K562 (cell line): ENCODE results near the gene SLC7A4. TPM values are rescaled to one million over a fixed set of nuclear protein-coding genes. Genes with fewer than 3 reads are reported as not detected.

Experiments
- ATAC-seq: fragments of 200-7000 bp; cut with Tn5 transposase; 3 replicates; pipeline ENCODE4 v1.9.1; 2020; ENCODE audit warnings: moderate library complexity
- BruUV-seq: library from RNA; stranded (reverse); fragments of 400-500 nt; replicated peaks from 2 replicates; lab custom pipeline; 2021; lab: Mats Ljungman, UMichigan
- CTCF ChIA-PET: fragments of 300-600 bp; formaldehyde crosslinking; extraction: SDS; loops from one replicate; lab custom pipeline; 2021; ENCODE audit warnings: low intra/inter-chr PET ratio; lab: Yijun Ruan, JAX
- POLR2A ChIA-PET: fragments of 300-600, 350-650 bp; sonication (Branson Sonifier 250); formaldehyde crosslinking; extraction: SDS; loops from one replicate; lab custom pipeline; 2021; ENCODE audit warnings: antibody characterized with exemption, inconsistent platforms; lab: Yijun Ruan, JAX
- DNase-seq, 4 experiments: peaks; one replicate each; pipeline versions ENCODE4 v3.0.0 to v3.0.0-alpha.2; 2011 to 2018; ENCODE audit warnings: low spot score in 3 of 4, mixed read lengths in 3 of 4; ENCODE audit errors: extremely low read depth in 1 of 4
- FAIRE-seq: peaks from 2 replicates; lab custom pipeline; 2011; peaks lifted over from hg19 to GRCh38; lab: Jason Lieb, UNC
- H2AFZ ChIP-seq: 2 replicates; pipeline ENCODE4 v1.6.0; 2011; ENCODE audit warnings: low read depth, low read length, control low read depth, inconsistent platforms
- H3K27ac ChIP-seq: fragments of 200-600 bp; 3 replicates; pipeline ENCODE4 v1.8.0; 2011; ENCODE audit warnings: low read depth, mild to moderate bottlenecking, control low read depth, inconsistent platforms, low read length, moderate library complexity, mixed read lengths; ENCODE audit errors: extremely low read depth
- H3K27me3 ChIP-seq, 2 experiments: fragments of 300-600 bp in 1 of 2; 2 replicates in 1 of 2; 3 replicates in 1 of 2; pipeline versions ENCODE4 v1.6.0 to v1.8.0; 2011; ENCODE audit warnings: inconsistent platforms in 2 of 2, low read length in 2 of 2, mild to moderate bottlenecking in 1 of 2, mixed read lengths in 1 of 2, moderate library complexity in 1 of 2; ENCODE audit not compliant: control insufficient read depth in 2 of 2, insufficient read depth in 2 of 2
- H3K36me3 ChIP-seq: fragments of 300-600 bp; 3 replicates; pipeline ENCODE4 v1.8.0; 2011; ENCODE audit warnings: mild to moderate bottlenecking, low read length, inconsistent platforms; ENCODE audit not compliant: control insufficient read depth, insufficient read depth
- H3K4me1 ChIP-seq, 2 experiments: fragments of 200-600 bp in 1 of 2; replicated peaks in 1 of 2; 2 replicates in 1 of 2; 3 replicates in 1 of 2; pipeline versions ENCODE4 v1.5.1 to v1.8.0; 2011; ENCODE audit warnings: inconsistent platforms in 2 of 2, low read length in 2 of 2, mild to moderate bottlenecking in 1 of 2, mixed read lengths in 1 of 2, moderate library complexity in 1 of 2; ENCODE audit not compliant: control insufficient read depth in 2 of 2, insufficient read depth in 2 of 2
- H3K4me2 ChIP-seq: 2 replicates; pipeline ENCODE4 v1.6.1; 2011; ENCODE audit warnings: low read length, control low read depth, inconsistent platforms, mixed read lengths; ENCODE audit not compliant: insufficient read depth
- H3K4me3 ChIP-seq: fragments of 200-600 bp; sonication (generic), shearing (Covaris generic); 2 replicates; pipeline ENCODE4 v1.5.1; 2016; ENCODE audit warnings: control low read depth, inconsistent platforms
- H3K79me2 ChIP-seq: fragments of 200-600 bp; 3 replicates; pipeline ENCODE4 v1.8.0; 2011; ENCODE audit warnings: low read length, inconsistent platforms; ENCODE audit not compliant: control insufficient read depth, insufficient read depth
- H3K9ac ChIP-seq, 2 experiments: 2 replicates each; pipeline versions ENCODE4 v1.6.0 to v1.6.1; 2011; ENCODE audit warnings: low read depth in 2 of 2, low read length in 2 of 2, control low read depth in 1 of 2, inconsistent platforms in 1 of 2, mild to moderate bottlenecking in 1 of 2, mixed read lengths in 1 of 2; ENCODE audit not compliant: insufficient read depth in 1 of 2
- H3K9me1 ChIP-seq: one replicate; pipeline ENCODE4 v1.6.0; 2011; ENCODE audit warnings: inconsistent platforms, mild to moderate bottlenecking, low read length, moderate library complexity; ENCODE audit not compliant: control insufficient read depth, insufficient read depth
- H3K9me3 ChIP-seq: replicated peaks from 2 replicates; pipeline ENCODE4 v1.5.1; 2011; ENCODE audit warnings: low read depth, low read length, inconsistent platforms; ENCODE audit not compliant: control insufficient read depth, insufficient read depth
- H4K20me1 ChIP-seq: replicated peaks from 2 replicates; pipeline ENCODE4 v1.6.1; 2011; ENCODE audit warnings: low read length, inconsistent platforms, mixed read lengths; ENCODE audit not compliant: control insufficient read depth, insufficient read depth
- CREB1 ChIP-seq, 2 experiments: sonication (generic) in 1 of 2; formaldehyde crosslinking in 1 of 2; IDR thresholded peaks; 2 replicates each; pipeline versions ENCODE4 v1.6.1 to v1.8.0; 2012 to 2022; ENCODE audit warnings: inconsistent platforms in 1 of 2, mild to moderate bottlenecking in 1 of 2, missing genetic modification reagents in 1 of 2, moderate library complexity in 1 of 2
- DACH1 ChIP-seq: fragments of 450-650 bp; IDR thresholded peaks from 2 replicates; pipeline ENCODE4 v1.6.1; 2018; ENCODE audit not compliant: partially characterized antibody
- ETS2 ChIP-seq: IDR thresholded peaks from 2 replicates; pipeline ENCODE4 v1.6.1; 2016; ENCODE audit warnings: borderline replicate concordance, missing genetic modification characterization, mild to moderate bottlenecking, moderate library complexity, missing compliant biosample characterization; ENCODE audit not compliant: poor library complexity, severe bottlenecking
- GABPB2 ChIP-seq: fragments of 250-450 bp; sonication (Bioruptor Pico); conservative IDR thresholded peaks from 2 replicates; pipeline ENCODE4 v1.5.1; 2021; ENCODE audit warnings: mild to moderate bottlenecking
- MYNN ChIP-seq, 2 experiments: sonication (generic); formaldehyde crosslinking in 1 of 2; IDR thresholded peaks; 2 replicates each; pipeline versions ENCODE4 v1.5.0 to v1.6.1; 2016 to 2020; ENCODE audit warnings: antibody characterized with exemption in 1 of 2, missing genetic modification reagents in 1 of 2
- NCOR1 ChIP-seq: fragments of 450-650 bp; IDR thresholded peaks from 2 replicates; pipeline ENCODE4 v1.6.1; 2016; ENCODE audit warnings: mild to moderate bottlenecking, moderate library complexity
- POLR2G ChIP-seq: fragments of 200-400 bp; formaldehyde crosslinking; IDR thresholded peaks from 2 replicates; pipeline ENCODE4 v1.6.1; 2017; ENCODE audit warnings: low read depth, mild to moderate bottlenecking, antibody characterized with exemption, low read length, moderate library complexity
- RBM14 ChIP-seq: fragments of 200-400 bp; formaldehyde crosslinking; IDR thresholded peaks from 2 replicates; pipeline ENCODE4 v1.6.1; 2018; ENCODE audit warnings: low read depth, mild to moderate bottlenecking, low read length, moderate library complexity, borderline replicate concordance; ENCODE audit not compliant: insufficient read depth
- SMARCC2 ChIP-seq: fragments of 450-650 bp; IDR thresholded peaks from 2 replicates; pipeline ENCODE4 v1.6.1; 2017; ENCODE audit warnings: antibody characterized with exemption, moderate library complexity, mild to moderate bottlenecking, low read depth
- TAF15 ChIP-seq: fragments of 200-400 bp; formaldehyde crosslinking; IDR thresholded peaks from 2 replicates; pipeline ENCODE4 v1.6.1; 2017; ENCODE audit warnings: mild to moderate bottlenecking, low read depth, low read length, moderate library complexity
- ZNF174 ChIP-seq: fragments of 250-450 bp; sonication (Bioruptor Pico); IDR thresholded peaks from 2 replicates; pipeline ENCODE4 v1.4.0; 2020; ENCODE audit warnings: mild to moderate bottlenecking
- ZNF316 ChIP-seq: fragments of 450-650 bp; IDR thresholded peaks from 2 replicates; pipeline ENCODE4 v1.6.1; 2016
- WGBS: fragments of 100-300 bp; shearing (Covaris generic); methylation state at CpG from one replicate; pipeline ENCODE4 v1.1.6; 2016; ENCODE audit warnings: low coverage, mixed read lengths; ENCODE audit not compliant: insufficient coverage; ENCODE audit errors: missing lambda C conversion rate; 5-methylcytosine and 5-hydroxymethylcytosine counted together
- in situ Hi-C: fragments of 300-500 bp; cut with MboI; formaldehyde crosslinking; loops from 4 replicates; pipeline ENCODE4 v1.15.0; 2018; ENCODE audit warnings: inconsistent platforms, mixed read lengths
- intact Hi-C: fragments of 100-400 bp; cut with micrococcal nuclease; formaldehyde crosslinking; loops from 2 replicates; pipeline ENCODE4 v1.14.2; 2022
- polyA plus RNA-seq, 8 experiments: library from polyadenylated mRNA; depleted of rRNA in 4 of 8; stranded (reverse) in 5 of 8; unstranded in 3 of 8; fragments of >200 nt; fragmentation: Nextera tagmentation in 2 of 8; fragmentation: Illumina TruSeq in 1 of 8; extraction: Ambion mirVana in 2 of 8; extraction: Trizol in 1 of 8; gene quantifications; 2 replicates each; pipeline versions ENCODE4 v1.2.1 to v1.2.3, GENCODE V29; 2011 to 2014; ENCODE audit warnings: inconsistent platforms in 1 of 8, missing spikeins in 1 of 8
- total RNA-seq, 7 experiments: library from RNA; depleted of rRNA in 6 of 7; stranded (reverse); fragments of >200 nt in 6 of 7; fragmentation: Illumina TruSeq in 2 of 7; extraction: Trizol in 2 of 7; gene quantifications; 2 replicates each; pipeline versions ENCODE4 v1.2.1 to v1.2.3, GENCODE V29; 2011 to 2021; ENCODE audit warnings: low replicate concordance in 1 of 7
- TF ChIP-seq, protein P1 (sequence below): fragments of 450-650 bp; formaldehyde crosslinking; IDR thresholded peaks from 2 replicates; pipeline ENCODE4 v1.4.0; 2022; ENCODE audit warnings: missing genetic modification characterization
- TF ChIP-seq, protein P2 (sequence below): fragments of 250-450 bp; sonication (Bioruptor Pico); IDR thresholded peaks from 2 replicates; pipeline ENCODE4 v1.9.0; 2021; ENCODE audit warnings: mild to moderate bottlenecking, inconsistent platforms

SLC7A4 gene
- total and polyA plus RNA-seq, 9 of the 15 experiments (the other 6 are each of a cell fraction or from before 2014, with no cell fraction given) = not detected

DNA sequence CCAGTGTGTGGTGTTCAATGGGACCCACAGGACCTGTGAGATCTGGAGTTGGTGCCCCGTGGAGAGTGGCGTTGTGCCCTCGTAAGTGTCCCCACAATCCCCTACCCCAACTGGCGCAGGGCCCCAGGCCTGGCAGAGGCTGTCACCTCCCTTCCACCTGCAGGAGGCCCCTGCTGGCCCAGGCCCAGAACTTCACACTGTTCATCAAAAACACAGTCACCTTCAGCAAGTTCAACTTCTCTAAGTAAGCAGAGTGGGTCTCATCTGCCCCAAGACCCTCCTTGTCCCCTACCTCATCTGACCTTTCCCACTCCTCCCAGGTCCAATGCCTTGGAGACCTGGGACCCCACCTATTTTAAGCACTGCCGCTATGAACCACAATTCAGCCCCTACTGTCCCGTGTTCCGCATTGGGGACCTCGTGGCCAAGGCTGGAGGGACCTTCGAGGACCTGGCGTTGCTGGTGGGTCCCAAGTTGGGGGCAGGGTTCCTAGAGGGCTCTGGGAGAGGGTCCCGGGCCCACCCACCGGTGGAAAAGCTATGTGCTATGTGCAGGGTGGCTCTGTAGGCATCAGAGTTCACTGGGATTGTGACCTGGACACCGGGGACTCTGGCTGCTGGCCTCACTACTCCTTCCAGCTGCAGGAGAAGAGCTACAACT, 9.3 kb downstream of the SLC7A4 start (continued):
- TF ChIP-seq, protein P1, sequence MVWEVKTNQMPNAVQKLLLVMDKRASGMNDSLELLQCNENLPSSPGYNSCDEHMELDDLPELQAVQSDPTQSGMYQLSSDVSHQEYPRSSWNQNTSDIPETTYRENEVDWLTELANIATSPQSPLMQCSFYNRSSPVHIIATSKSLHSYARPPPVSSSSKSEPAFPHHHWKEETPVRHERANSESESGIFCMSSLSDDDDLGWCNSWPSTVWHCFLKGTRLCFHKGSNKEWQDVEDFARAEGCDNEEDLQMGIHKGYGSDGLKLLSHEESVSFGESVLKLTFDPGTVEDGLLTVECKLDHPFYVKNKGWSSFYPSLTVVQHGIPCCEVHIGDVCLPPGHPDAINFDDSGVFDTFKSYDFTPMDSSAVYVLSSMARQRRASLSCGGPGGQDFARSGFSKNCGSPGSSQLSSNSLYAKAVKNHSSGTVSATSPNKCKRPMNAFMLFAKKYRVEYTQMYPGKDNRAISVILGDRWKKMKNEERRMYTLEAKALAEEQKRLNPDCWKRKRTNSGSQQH = peak; percentile 70; the same call in 1 of the 2 replicates
- no peak for TF ChIP-seq ZNF316

DNA sequence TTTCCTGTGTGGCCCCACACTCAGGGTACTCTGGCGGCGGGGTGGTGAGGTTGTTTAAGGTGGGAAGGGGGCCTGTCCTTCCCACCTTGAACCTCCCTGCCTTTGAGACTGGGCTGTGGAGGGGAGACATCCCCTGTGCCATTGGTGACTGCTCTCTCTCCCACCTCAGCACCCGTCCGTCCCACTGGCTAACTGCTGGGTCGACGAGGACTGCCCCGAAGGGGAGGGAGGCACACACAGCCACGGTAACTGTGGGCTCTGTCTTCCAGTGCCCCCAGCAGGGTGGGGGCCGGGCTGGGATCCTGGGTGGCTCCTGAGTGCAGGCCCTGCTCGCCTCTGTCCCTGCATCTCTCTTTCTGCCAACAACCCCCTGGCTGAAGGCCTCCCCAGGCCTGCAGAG, 9.9 kb downstream of the SLC7A4 start:
- H3K9me3 ChIP-seq = no peaks in the 10 kb centered on the region
- no peaks in the 10 kb centered on the region for H3K79me2 ChIP-seq
- ChIA-PET POLR2A (interaction anchor here (1.3 to 13.9 kb wide), 5 partner anchors 7 to 49 kb away, joined by 4 to 333 read pairs (median 10); partner anchors contain the start of genes LRRC74B, SLC7A4 and THAP7), CTCF (interaction anchor here (0.7 kb wide), 1 partner anchor 67 kb away, joined by 3 read pairs; no protein-coding TSS in a partner anchor)
- H2AFZ ChIP-seq = no peak overlapping the region
- H3K4me2 ChIP-seq = no peak overlapping the region
- no peaks in the 10 kb centered on the region for H3K9me1 ChIP-seq
- no peak overlapping the region for H3K4me3 ChIP-seq
- no peak for ATAC-seq
- in situ Hi-C loops (no loop called here), intact Hi-C loops (loop anchor here (5.0 kb wide), 2 partner anchors 45 to 60 kb away; no protein-coding TSS in a partner anchor)
- H3K36me3 ChIP-seq = no peaks in the 10 kb centered on the region
- DNase-seq = no peak
- peaks cover 18% of the 10 kb centered on the region for H4K20me1 ChIP-seq
- peak overlapping the region in 1 of 2 experiments; percentile 73; a peak in 2 of 4 replicates for H3K9ac ChIP-seq
- 39% methylated on average over 10 of the region's 10 CpGs for WGBS
- no TSS peak for BruUV-seq
- H3K27ac ChIP-seq = no peak overlapping the region
- no peak for FAIRE-seq
- peaks cover 4 to 32% of the 10 kb centered on the region in 2 experiments; a peak in 3 of 5 replicates for H3K4me1 ChIP-seq
- H3K27me3 ChIP-seq = peaks cover 9 to 32% of the 10 kb centered on the region in 2 experiments; a peak in 4 of 5 replicates
- 0 out of 2 replicates have a peak, but pooled peaks have one; percentile 30 for TF ChIP-seq GABPB2
- TF ChIP-seq POLR2G = 0 out of 2 replicates have a peak, but pooled peaks have one; percentile 12
- no peak for TF ChIP-seq ETS2
- no peak for TF ChIP-seq MYNN (IDR thresholded peaks at IDR 0.05)
- TF ChIP-seq MYNN (CRISPR knock-in tag; IDR thresholded peaks at IDR 0.05) = no peak
- TF ChIP-seq, protein P2, sequence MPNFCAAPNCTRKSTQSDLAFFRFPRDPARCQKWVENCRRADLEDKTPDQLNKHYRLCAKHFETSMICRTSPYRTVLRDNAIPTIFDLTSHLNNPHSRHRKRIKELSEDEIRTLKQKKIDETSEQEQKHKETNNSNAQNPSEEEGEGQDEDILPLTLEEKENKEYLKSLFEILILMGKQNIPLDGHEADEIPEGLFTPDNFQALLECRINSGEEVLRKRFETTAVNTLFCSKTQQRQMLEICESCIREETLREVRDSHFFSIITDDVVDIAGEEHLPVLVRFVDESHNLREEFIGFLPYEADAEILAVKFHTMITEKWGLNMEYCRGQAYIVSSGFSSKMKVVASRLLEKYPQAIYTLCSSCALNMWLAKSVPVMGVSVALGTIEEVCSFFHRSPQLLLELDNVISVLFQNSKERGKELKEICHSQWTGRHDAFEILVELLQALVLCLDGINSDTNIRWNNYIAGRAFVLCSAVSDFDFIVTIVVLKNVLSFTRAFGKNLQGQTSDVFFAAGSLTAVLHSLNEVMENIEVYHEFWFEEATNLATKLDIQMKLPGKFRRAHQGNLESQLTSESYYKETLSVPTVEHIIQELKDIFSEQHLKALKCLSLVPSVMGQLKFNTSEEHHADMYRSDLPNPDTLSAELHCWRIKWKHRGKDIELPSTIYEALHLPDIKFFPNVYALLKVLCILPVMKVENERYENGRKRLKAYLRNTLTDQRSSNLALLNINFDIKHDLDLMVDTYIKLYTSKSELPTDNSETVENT (CRISPR knock-in tag) = peak; percentile 54; the same call in 1 of the 2 replicates
- TF ChIP-seq TAF15 = 0 out of 2 replicates have a peak, but pooled peaks have one; percentile 52
- no peak for TF ChIP-seq RBM14
- TF ChIP-seq CREB1 (IDR thresholded peaks at IDR 0.05) = 0 out of 2 replicates have a peak, but pooled peaks have one; percentile 13
- no peak for TF ChIP-seq CREB1 (CRISPR knock-in tag; IDR thresholded peaks at IDR 0.05)
- no peak for TF ChIP-seq DACH1
- TF ChIP-seq ZNF174 (CRISPR knock-in tag) = no peak
- TF ChIP-seq SMARCC2 = no peak
- no peak for TF ChIP-seq NCOR1
